Spleen (tissue), 7 donors: ENCODE results near the gene DOCK4.

Experiments used
- POLR2A ChIP-seq, 3 donors: fragments of 450-650 bp; IDR thresholded peaks; one replicate each; pipeline ENCODE4 v1.5.1; 2017; ENCODE audit warnings: antibody characterized with exemption in 3 of 3, mild to moderate bottlenecking in 1 of 3
- POLR2AphosphoS5 ChIP-seq, 3 donors: sonication (generic); formaldehyde crosslinking; IDR thresholded peaks; one replicate each; pipeline ENCODE4 v1.5.1; 2017; ENCODE audit warnings: antibody characterized with exemption in 3 of 3
- TF ChIP-seq, protein P1 (sequence below), 11 experiments: fragments of 200-600 bp in 7 of 11; fragments of 450-650 bp in 4 of 11; sonication (generic) in 4 of 11; IDR thresholded peaks in 8 of 11; conservative IDR thresholded peaks in 3 of 11; 1 replicate in 7 of 11; 2 replicates in 4 of 11; pipeline versions ENCODE4 v1.4.0 to v1.8.0; 2016 to 2021; ENCODE audit warnings: antibody characterized with exemption in 11 of 11, inconsistent platforms in 4 of 11, mild to moderate bottlenecking in 1 of 11
- donor health status: DM: no; HTN: no; CAD: no; lungs with moderate emphysema.
- donor health status: DM: no; HTN: no; CAD: no.
- donor health status: DM: no; HTN: no; CAD: no.

- TF ChIP-seq, protein P1, sequence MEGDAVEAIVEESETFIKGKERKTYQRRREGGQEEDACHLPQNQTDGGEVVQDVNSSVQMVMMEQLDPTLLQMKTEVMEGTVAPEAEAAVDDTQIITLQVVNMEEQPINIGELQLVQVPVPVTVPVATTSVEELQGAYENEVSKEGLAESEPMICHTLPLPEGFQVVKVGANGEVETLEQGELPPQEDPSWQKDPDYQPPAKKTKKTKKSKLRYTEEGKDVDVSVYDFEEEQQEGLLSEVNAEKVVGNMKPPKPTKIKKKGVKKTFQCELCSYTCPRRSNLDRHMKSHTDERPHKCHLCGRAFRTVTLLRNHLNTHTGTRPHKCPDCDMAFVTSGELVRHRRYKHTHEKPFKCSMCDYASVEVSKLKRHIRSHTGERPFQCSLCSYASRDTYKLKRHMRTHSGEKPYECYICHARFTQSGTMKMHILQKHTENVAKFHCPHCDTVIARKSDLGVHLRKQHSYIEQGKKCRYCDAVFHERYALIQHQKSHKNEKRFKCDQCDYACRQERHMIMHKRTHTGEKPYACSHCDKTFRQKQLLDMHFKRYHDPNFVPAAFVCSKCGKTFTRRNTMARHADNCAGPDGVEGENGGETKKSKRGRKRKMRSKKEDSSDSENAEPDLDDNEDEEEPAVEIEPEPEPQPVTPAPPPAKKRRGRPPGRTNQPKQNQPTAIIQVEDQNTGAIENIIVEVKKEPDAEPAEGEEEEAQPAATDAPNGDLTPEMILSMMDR (IDR thresholded peaks at IDR 0.05 in 8 of 11, conservative IDR thresholded peaks at IDR 0.05 in 3 of 11) = no peak
- TF ChIP-seq POLR2A (IDR thresholded peaks at IDR 0.05) (no peak), POLR2AphosphoS5 (IDR thresholded peaks at IDR 0.05) (no peak)
Measured at GRCh38 chr7:112254709-112255387, 48.6 kb upstream of the DOCK4 start.
